HK-2 (cell line): ENCODE measurements around the gene ARF6.
"Not testable (repeated sequence)": the region's sequence is repeated elsewhere in the genome, so short reads cannot be mapped to it uniquely, and the experiment has no call there.

ENCODE experiments used
- DNase-seq: peaks from one replicate; pipeline ENCODE4 v3.0.0-alpha.2; 2018; ENCODE audit not compliant: unreplicated experiment

ARF6 gene

DNA sequence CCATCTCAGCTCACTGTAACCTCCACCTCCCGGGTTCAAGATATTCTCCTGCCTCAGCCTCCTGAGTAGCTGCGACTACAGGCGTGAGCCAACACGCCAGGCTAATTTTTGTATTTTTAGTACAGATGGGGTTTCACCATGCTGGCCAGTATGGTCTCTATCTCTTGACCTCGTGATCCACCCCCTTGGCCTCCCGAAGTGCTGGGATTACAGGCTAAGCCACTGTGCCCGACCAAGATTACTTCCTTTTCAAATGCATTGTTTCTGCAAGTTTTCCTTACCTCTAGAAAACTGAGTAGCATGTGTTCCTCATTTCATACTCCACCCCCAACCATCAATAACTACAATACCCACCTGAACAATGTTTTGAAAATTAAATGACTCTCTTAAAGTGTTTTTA, 13.1 kb downstream of the ARF6 start:
- no peak for DNase-seq

GRCh38 chr14:49907186-49907585, 14.3 kb downstream of the ARF6 start:
- DNase-seq, result no peak

DNA sequence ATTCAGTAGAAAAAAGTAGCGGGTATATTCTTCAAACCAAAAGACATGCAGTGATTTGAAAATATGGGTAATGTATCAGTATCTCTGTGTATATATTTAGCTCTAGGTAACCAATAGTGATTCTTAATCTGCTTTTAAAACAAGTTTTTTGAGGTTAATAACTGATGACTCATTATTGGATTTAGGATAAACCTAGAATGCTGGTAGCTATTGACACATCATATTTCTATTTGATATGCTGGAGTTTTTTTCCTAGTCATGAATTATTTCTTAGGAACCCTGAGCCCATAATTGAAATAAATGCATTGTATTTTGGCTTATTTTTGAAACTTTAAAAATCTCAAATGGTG, 15.5 kb downstream of the ARF6 start:
- no peak for DNase-seq

DNA sequence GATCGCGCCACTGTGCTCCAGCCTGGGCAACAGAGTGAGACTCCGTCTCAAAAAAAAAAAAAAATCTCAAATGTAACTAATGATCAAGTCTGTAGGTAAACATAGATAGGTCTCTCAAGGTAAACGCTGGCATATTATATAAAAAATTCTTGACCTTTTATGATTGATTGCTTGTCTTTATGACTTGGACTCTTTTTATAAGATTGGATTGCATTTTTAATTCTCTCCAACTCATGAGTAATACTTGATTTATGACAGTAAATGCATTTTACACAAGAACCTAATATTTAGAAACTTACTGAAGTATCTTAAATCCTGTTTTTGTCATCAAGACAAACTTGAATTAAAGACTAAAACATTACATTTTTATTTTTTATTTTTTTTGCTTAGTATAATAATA, 16.1 kb downstream of the ARF6 start:
- DNase-seq, result no peak

GRCh38 chr14:49915085-49915484, 22.2 kb downstream of the ARF6 start:
- DNase-seq, result no peak

GRCh38 chr14:49918706-49919105, 25.8 kb downstream of the ARF6 start:
- DNase-seq, result no peak

DNA sequence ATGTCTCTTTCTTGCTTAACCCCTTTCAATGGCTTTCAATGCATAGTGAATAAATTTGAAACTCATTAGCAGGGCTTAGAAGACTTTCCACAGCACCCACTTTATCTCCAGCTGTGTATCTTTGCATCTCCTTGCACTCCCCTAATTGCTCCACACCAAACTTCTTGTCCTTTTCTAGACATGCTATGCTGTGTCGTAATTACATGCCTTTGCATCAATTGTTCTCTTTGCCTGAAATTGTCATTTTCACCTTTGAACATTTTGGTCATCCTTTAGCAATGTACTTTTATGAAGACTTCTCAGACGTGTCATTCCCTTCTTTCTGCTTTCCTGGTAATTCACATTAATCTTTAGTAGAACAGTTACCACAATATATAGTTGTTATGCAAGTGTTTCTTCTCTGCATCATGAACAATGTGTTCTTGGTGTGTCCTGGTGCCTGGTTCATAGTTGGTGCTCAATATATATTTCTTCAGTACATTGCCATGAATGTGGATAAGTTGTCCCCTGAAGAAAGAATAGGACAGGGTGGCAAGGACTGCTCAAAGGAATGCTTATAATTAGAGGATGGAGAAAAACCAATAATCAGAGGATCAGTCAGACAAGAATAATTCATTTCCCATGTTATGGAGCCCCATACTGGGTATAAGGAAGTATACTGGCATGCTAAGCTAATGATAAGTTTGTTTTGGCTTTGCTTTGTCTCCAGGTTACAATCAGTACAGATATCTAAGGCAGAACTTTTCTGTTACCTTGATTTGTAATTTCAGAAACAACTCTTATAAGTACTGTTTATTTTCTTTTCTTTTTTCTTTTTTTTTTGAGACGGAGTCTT, 27.2 kb downstream of the ARF6 start:
- no peak for DNase-seq

GRCh38 chr14:49920935-49921334, 28.1 kb downstream of the ARF6 start:
- no peak for DNase-seq

DNA sequence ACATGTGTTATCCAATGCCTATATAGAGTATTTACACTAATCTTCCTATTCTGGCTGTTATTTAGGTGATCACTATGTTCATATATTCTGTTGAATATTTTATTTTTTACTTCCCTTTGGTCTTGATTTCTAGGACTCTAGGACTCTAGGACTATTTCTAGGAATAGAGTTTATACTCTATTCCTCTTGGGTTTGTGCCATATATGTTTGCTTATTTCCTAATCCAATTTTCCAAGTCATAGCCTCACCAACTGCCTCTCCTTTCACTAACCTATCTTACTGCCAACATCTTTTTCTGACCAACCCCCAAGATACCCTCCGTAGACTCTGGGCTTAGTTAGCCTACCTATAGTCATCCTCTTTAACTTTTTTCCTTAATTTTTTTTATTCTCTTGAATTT, 28.5 kb downstream of the ARF6 start:
- no peak for DNase-seq

DNA sequence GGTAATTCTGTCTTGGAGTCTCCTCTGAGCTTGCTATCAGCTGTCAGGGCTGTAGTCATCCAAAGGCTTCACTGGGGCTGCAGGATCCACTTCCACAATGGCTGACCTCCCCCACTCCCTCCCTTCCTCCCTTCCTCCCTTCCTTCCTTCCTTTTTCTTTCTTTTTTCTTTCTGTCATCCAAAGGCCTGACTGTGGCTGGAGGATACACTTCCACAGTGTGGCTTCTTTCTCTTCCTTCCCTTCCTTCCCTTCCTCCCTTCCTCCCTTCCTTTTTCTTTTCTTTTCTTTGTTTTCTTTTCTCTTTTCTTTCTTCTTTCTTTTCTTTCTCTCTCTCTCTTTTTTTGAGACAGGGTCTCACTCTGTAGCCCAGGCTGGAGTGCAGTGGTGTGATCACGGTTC, 30.6 kb downstream of the ARF6 start:
- DNase-seq, result no peak

- DNase-seq, result no peak
These were observed 31.0 kb downstream of the ARF6 start for GRCh38 chr14:49923881-49924280.

GRCh38 chr14:49924852-49925251, 32.0 kb downstream of the ARF6 start:
- no peak for DNase-seq

DNA sequence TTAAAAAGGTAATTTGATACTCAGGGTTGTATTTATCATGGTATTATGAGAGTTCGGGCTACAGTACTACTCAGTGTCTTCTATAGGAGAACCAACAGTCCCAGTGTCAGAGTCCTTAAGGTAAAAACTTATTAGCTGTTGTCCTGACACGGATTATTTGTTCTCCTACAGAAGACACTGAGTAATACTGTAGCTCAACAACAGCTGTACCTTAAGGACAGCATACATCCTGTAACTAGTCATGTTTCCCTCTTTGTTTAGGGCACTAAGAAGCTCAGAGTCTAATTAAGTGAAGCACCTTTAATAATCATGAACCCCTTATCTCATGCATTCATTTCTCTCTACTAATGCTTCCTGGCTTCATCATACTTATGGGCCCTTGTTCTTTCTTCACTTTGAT, 33.9 kb downstream of the ARF6 start:
- no peak for DNase-seq

DNA sequence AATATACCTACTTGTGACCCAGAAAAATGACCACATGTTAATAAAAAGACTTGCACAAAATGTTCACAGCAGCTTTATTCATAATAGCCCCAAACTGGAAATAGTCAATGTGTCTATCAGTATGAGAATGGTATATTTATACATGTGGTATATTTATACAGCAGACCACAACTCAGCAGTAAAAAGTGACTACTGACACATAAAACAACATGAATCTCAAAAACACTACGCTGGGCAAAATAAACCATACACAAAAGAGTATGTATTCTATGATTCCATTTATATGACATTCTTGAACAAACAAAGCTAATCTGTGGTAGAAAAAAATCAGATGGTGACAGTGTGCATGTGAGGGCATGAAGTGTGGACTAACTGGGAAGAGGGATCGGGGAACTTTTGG, 35.1 kb downstream of the ARF6 start:
- no peak for DNase-seq

- DNase-seq, result no peak
These were observed 37.8 kb downstream of the ARF6 start for GRCh38 chr14:49930720-49931119.

GRCh38 chr14:49931523-49931922, 38.6 kb downstream of the ARF6 start:
- no peak for DNase-seq

GRCh38 chr14:49933128-49933527, 40.2 kb downstream of the ARF6 start:
- no peak for DNase-seq

DNA sequence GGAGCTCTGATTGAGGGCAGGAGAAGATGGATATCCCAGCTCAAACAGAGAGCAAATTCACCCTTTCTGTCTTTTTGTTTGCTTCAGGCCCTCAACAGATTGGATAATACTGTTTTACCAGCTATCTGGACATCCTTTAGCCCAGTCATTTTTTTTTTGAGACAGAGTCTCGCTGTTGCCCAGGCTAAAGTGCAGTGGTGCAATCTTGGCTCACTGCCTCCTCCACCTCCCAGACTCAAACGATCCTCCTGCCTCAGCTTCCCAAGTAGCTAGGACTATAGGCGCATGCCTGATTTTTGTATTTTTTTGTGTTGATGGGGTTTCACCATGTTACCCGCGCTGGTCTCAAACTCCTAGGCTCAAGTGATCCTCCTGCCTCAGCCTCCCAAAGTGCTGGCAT, 40.8 kb downstream of the ARF6 start:
- DNase-seq, result no peak

GRCh38 chr14:49934646-49935045, 41.8 kb downstream of the ARF6 start:
- DNase-seq, result no peak

- no peak for DNase-seq
These were observed 42.6 kb downstream of the ARF6 start for GRCh38 chr14:49935526-49935925.

DNA sequence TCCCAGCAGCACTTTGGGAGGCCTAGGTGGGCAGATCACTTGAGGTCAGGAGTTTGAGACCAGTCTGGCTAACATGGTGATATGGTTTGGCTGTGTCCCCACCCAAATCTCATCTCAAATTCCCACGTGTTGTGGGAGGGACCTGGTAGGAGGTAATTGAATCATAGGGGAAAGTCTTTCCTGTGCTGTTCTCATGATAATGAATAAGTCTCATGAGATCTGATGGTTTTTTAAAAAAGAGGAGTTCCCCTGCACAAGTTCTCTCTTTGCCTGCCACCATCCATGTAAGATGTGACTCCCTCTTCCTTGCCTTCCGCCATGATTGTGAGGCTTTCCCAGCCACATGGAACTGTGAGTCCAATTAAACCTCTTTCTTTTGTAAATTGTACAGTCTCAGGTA, 43.4 kb downstream of the ARF6 start:
- DNase-seq, result not testable (repeated sequence)

- not testable (repeated sequence) for DNase-seq
These were observed 44.0 kb downstream of the ARF6 start for GRCh38 chr14:49936882-49937281.

- not testable (repeated sequence) for DNase-seq
These were observed 46.3 kb downstream of the ARF6 start for GRCh38 chr14:49939215-49939614.

- no peak for DNase-seq
These were observed 47.1 kb downstream of the ARF6 start for GRCh38 chr14:49939884-49940510.
